Esophagus muscularis mucosa (tissue), 4 donors: ENCODE data around the gene MT3. TPM values are rescaled to one million over a fixed set of nuclear protein-coding genes. Genes with fewer than 3 reads are reported as not detected.

Experiments
- DNase-seq: peaks from one replicate; pipeline ENCODE4 v3.0.0-alpha.2; 2017; ENCODE audit errors: extremely low spot score
- H3K27ac ChIP-seq, 4 donors: fragments of 200-600 bp; sonication (generic); replicated peaks in 1 of 4; 1 replicate in 3 of 4; 2 replicates in 1 of 4; pipeline ENCODE4 v1.5.1; 2016 to 2019; ENCODE audit warnings: mild to moderate bottlenecking in 1 of 4
- H3K27me3 ChIP-seq, 4 donors: fragments of 200-600 bp; sonication (generic); one replicate each; pipeline versions ENCODE4 v1.5.1 to v1.6.0; 2016 to 2019
- H3K36me3 ChIP-seq, 4 donors: fragments of 200-600 bp; sonication (generic); one replicate each; pipeline ENCODE4 v1.5.1; 2016 to 2019
- H3K4me1 ChIP-seq, 4 donors: fragments of 200-600 bp; sonication (generic); one replicate each; pipeline ENCODE4 v1.5.1; 2016 to 2019
- H3K4me3 ChIP-seq, 4 donors: fragments of 200-600 bp; sonication (generic); 1 replicate in 2 of 4; 2 replicates in 2 of 4; pipeline ENCODE4 v1.5.1; 2016 to 2019; ENCODE audit warnings: mild to moderate bottlenecking in 4 of 4, moderate library complexity in 1 of 4
- H3K9me3 ChIP-seq, 4 donors: fragments of 200-600 bp; sonication (generic); 1 replicate in 3 of 4; 2 replicates in 1 of 4; pipeline ENCODE4 v1.5.1; 2016 to 2019
- CTCF ChIP-seq, 3 experiments: fragments of 200-600 bp in 2 of 3; fragments of 450-650 bp in 1 of 3; sonication (generic) in 2 of 3; IDR thresholded peaks; one replicate each; pipeline ENCODE4 v1.5.1; 2017 to 2019; ENCODE audit warnings: antibody characterized with exemption in 3 of 3, mild to moderate bottlenecking in 2 of 3, moderate library complexity in 1 of 3
- EP300 ChIP-seq: sonication (generic); formaldehyde crosslinking; IDR thresholded peaks from one replicate; pipeline ENCODE4 v1.6.1; 2017; ENCODE audit warnings: antibody characterized with exemption
- POLR2A ChIP-seq: fragments of 450-650 bp; IDR thresholded peaks from one replicate; pipeline ENCODE4 v1.6.1; 2017; ENCODE audit warnings: antibody characterized with exemption, moderate library complexity, mild to moderate bottlenecking, low read depth
- POLR2AphosphoS5 ChIP-seq, 2 donors: sonication (generic); formaldehyde crosslinking; IDR thresholded peaks; one replicate each; pipeline ENCODE4 v1.6.1; 2017; ENCODE audit warnings: antibody characterized with exemption in 2 of 2
- WGBS: methylation state at CpG from one replicate; pipeline ENCODE4 v1.1.5; 2018; 5-methylcytosine and 5-hydroxymethylcytosine counted together
- intact Hi-C: fragments of 100-400 bp; cut with DNase I; formaldehyde crosslinking; loops from one replicate; pipeline ENCODE4 v1.15.1; 2023
- total RNA-seq, 4 donors: library from RNA; depleted of rRNA; stranded (reverse); fragments of >200 nt; gene quantifications; one replicate each; pipeline versions ENCODE4 v1.1.0 to v1.2.1, GENCODE V29; 2016

Gene MT3
- total RNA-seq, 4 donors from 2014 or later: 2.0 to 12.5 (median 4.1) TPM

- Histone ChIP-seq H3K4me1 (peaks cover 20 to 40% (median 30%) of the 10 kb centered on the region in 4 donors), H3K27me3 (no peaks in the 10 kb centered on the region), H3K4me3 (peak within 1 kb of the TSS; percentile 61 to 78 (median 72)), H3K27ac (peak within 1 kb of the TSS; percentile 88 to 94 (median 92)), H3K9me3 (no peaks in the 10 kb centered on the region), H3K36me3 (no peaks in the 10 kb centered on the region)
- 5% methylated on average over 43 of the region's 62 CpGs for WGBS
- no peak for DNase-seq
- intact Hi-C loops: loop anchor here (2.0 to 10.0 kb wide), 2 partner anchors 17 to 201 kb away; partner anchors contain the start of genes AMFR and MT2A
- TF ChIP-seq POLR2AphosphoS5 (IDR thresholded peaks at IDR 0.05) (peak; percentile 85 to 99), CTCF (IDR thresholded peaks at IDR 0.05) (no peak), EP300 (peak; percentile 92), POLR2A (peak; percentile 92)
Measured at GRCh38 chr16:56625140-56625942, 36.0 kb downstream of the MT3 start, which contains the start of gene MT1E. Gene MT1E (plus strand): TSS chr16:56625781. CDS start chr16:56625852, 71 bp downstream.

GRCh38 chr16:56625943-56626654 lies 36.8 kb downstream of the MT3 start:
- DNase-seq: no peak
- Histone ChIP-seq H3K27me3 (no peaks in the 10 kb centered on the region), H3K4me1 (peaks cover 20 to 39% (median 30%) of the 10 kb centered on the region in 4 donors), H3K36me3 (no peaks in the 10 kb centered on the region), H3K4me3 (peak overlapping the region; percentile 61 to 78 (median 72)), H3K27ac (peak overlapping the region; percentile 88 to 94 (median 92)), H3K9me3 (no peaks in the 10 kb centered on the region)
- intact Hi-C loops: loop anchor here (2.0 to 10.0 kb wide), 2 partner anchors 17 to 201 kb away; partner anchors contain the start of genes AMFR and MT2A
- WGBS: 34% methylated on average over 11 of the region's 16 CpGs
- TF ChIP-seq POLR2AphosphoS5 (IDR thresholded peaks at IDR 0.05) (peak in 1 of 2 donors; percentile 67), POLR2A (no peak)

- Histone ChIP-seq H3K4me1 (peaks cover 20 to 41% (median 31%) of the 10 kb centered on the region in 4 donors), H3K9me3 (no peaks in the 10 kb centered on the region), H3K4me3 (peak overlapping the region; percentile 61 to 78 (median 72)), H3K27me3 (no peaks in the 10 kb centered on the region), H3K36me3 (no peaks in the 10 kb centered on the region), H3K27ac (peak overlapping the region; percentile 88 to 94 (median 92))
- DNase-seq: no peak
- no peak for TF ChIP-seq POLR2A
- TF ChIP-seq CTCF (IDR thresholded peaks at IDR 0.05): no peak
- TF ChIP-seq POLR2AphosphoS5 (IDR thresholded peaks at IDR 0.05): no peak
- TF ChIP-seq EP300: no peak
- WGBS: 57% methylated on average over 6 of the region's 7 CpGs
- intact Hi-C loops: loop anchor here (10.0 kb wide), 1 partner anchor 202 kb away; the partner anchor contains the start of gene AMFR
Measured at GRCh38 chr16:56626685-56627084, 37.4 kb downstream of the MT3 start.

GRCh38 chr16:56628486-56629350 lies 39.4 kb downstream of the MT3 start:
- Histone ChIP-seq H3K36me3 (no peaks in the 10 kb centered on the region), H3K27me3 (peaks cover 0 to 16% (median 0%) of the 10 kb centered on the region in 4 donors), H3K4me1 (peaks cover 16 to 57% (median 47%) of the 10 kb centered on the region in 4 donors), H3K27ac (peak overlapping the region in 3 of 4 donors; percentile 38 to 94 (median 92)), H3K9me3 (no peaks in the 10 kb centered on the region), H3K4me3 (no peak overlapping the region)
- intact Hi-C loops: loop anchor here (10.0 kb wide), 1 partner anchor 204 kb away; the partner anchor contains the start of gene AMFR
- no peak for DNase-seq
- 78% methylated on average over 9 of the region's 9 CpGs for WGBS
- TF ChIP-seq POLR2AphosphoS5 (IDR thresholded peaks at IDR 0.05) (no peak), EP300 (no peak), POLR2A (no peak), CTCF (IDR thresholded peaks at IDR 0.05) (no peak)
